Measurements from ENCODE around the gene BPIFB6. TPM values are rescaled to one million over a fixed set of nuclear protein-coding genes. Genes with fewer than 3 reads are reported as not detected.

BPIFB6 gene
- polyA plus RNA-seq, 1 donor (not counting 4 experiments of a cell fraction or from before 2014, with no cell fraction given) = not detected

GRCh38 chr20:33091693-33092092, 60.2 kb downstream of the BPIFB6 start:
- no peaks in the 10 kb centered on the region for H3K9me3 ChIP-seq (ENCODE audit: control insufficient read depth, low read depth, low read length)
- H3K9ac ChIP-seq (ENCODE audit: control insufficient read depth, extremely low read depth, insufficient read depth, low read length) = no peak overlapping the region
- no peaks in the 10 kb centered on the region for H3K79me2 ChIP-seq (ENCODE audit: control insufficient read depth, insufficient read depth, low read length)
- H3K4me2 ChIP-seq (ENCODE audit: control insufficient read depth, extremely low read depth, insufficient read depth, low read depth, low read length) = no peak overlapping the region
- no peaks in the 10 kb centered on the region for H3K36me3 ChIP-seq (ENCODE audit: control insufficient read depth in 2 of 2, extremely low read depth in 1 of 2, insufficient read depth in 2 of 2, low read length in 2 of 2)
- DNase-seq (ENCODE audit: low read depth, low spot score) (no peak), FAIRE-seq (no peak)
- H3K9me1 ChIP-seq (ENCODE audit: control insufficient read depth, extremely low read depth, insufficient read depth, low read length) = no peaks in the 10 kb centered on the region
- dilution Hi-C loops (cut with MboI; ENCODE audit: extremely low pct_ligation_motif_present, low sequenced_read_pairs) = no loop called here
- H3K4me1 ChIP-seq (ENCODE audit: control insufficient read depth, extremely low read depth, insufficient read depth, low read length) = no peaks in the 10 kb centered on the region
- no peak overlapping the region for H2AFZ ChIP-seq (ENCODE audit: control insufficient read depth, low read length)
- H3K27ac ChIP-seq (ENCODE audit: control insufficient read depth, insufficient read depth, low read length) = no peak overlapping the region
- H3K27me3 ChIP-seq (ENCODE audit: control insufficient read depth, extremely low read depth, insufficient read depth, low read length) = no peaks in the 10 kb centered on the region
- TF ChIP-seq EZH2 (IDR thresholded peaks at IDR 0.05; ENCODE audit: low read length) (no peak), CTCF (optimal IDR thresholded peaks at IDR 0.05 in 1 of 3, IDR thresholded peaks at IDR 0.05 in 1 of 3, conservative IDR thresholded peaks at IDR 0.05 in 1 of 3; ENCODE audit: extremely low read depth in 1 of 3, insufficient read depth in 2 of 3, low read length in 3 of 3) (no peak)
- H4K20me1 ChIP-seq (ENCODE audit: control insufficient read depth, extremely low read depth, insufficient read depth, low read length) = no peaks in the 10 kb centered on the region
- H3K4me3 ChIP-seq (ENCODE audit: control insufficient read depth in 2 of 3, extremely low read depth in 1 of 3, insufficient read depth in 2 of 3, low read depth in 1 of 3, low read length in 3 of 3) = no peak overlapping the region

GRCh38 chr20:33092361-33092760, 60.9 kb downstream of the BPIFB6 start:
- DNase-seq (ENCODE audit: low read depth, low spot score) = no peak

More at GRCh38 chr20:33092361-33092760, 60.9 kb downstream of the BPIFB6 start:
- Histone ChIP-seq H2AFZ (ENCODE audit: control insufficient read depth, low read length) (no peak overlapping the region), H3K79me2 (ENCODE audit: control insufficient read depth, insufficient read depth, low read length) (no peaks in the 10 kb centered on the region), H4K20me1 (ENCODE audit: control insufficient read depth, extremely low read depth, insufficient read depth, low read length) (no peaks in the 10 kb centered on the region), H3K9me3 (ENCODE audit: control insufficient read depth, low read depth, low read length) (no peaks in the 10 kb centered on the region), H3K27ac (ENCODE audit: control insufficient read depth, insufficient read depth, low read length) (no peak overlapping the region), H3K27me3 (ENCODE audit: control insufficient read depth, extremely low read depth, insufficient read depth, low read length) (no peaks in the 10 kb centered on the region), H3K4me3 (ENCODE audit: control insufficient read depth in 2 of 3, extremely low read depth in 1 of 3, insufficient read depth in 2 of 3, low read depth in 1 of 3, low read length in 3 of 3) (no peak overlapping the region), H3K9me1 (ENCODE audit: control insufficient read depth, extremely low read depth, insufficient read depth, low read length) (no peaks in the 10 kb centered on the region), H3K4me2 (ENCODE audit: control insufficient read depth, extremely low read depth, insufficient read depth, low read depth, low read length) (no peak overlapping the region), H3K9ac (ENCODE audit: control insufficient read depth, extremely low read depth, insufficient read depth, low read length) (no peak overlapping the region), H3K4me1 (ENCODE audit: control insufficient read depth, extremely low read depth, insufficient read depth, low read length) (no peaks in the 10 kb centered on the region), H3K36me3 (ENCODE audit: control insufficient read depth in 2 of 2, extremely low read depth in 1 of 2, insufficient read depth in 2 of 2, low read length in 2 of 2) (no peaks in the 10 kb centered on the region)
- TF ChIP-seq EZH2 (IDR thresholded peaks at IDR 0.05; ENCODE audit: low read length) (no peak), CTCF (optimal IDR thresholded peaks at IDR 0.05 in 1 of 3, IDR thresholded peaks at IDR 0.05 in 1 of 3, conservative IDR thresholded peaks at IDR 0.05 in 1 of 3; ENCODE audit: extremely low read depth in 1 of 3, insufficient read depth in 2 of 3, low read length in 3 of 3) (no peak)
- dilution Hi-C loops (cut with MboI; ENCODE audit: extremely low pct_ligation_motif_present, low sequenced_read_pairs) = no loop called here
- no peak for FAIRE-seq

Data from keratinocyte (primary cell).